ENCODE results near the gene EFCAB6. TPM values are rescaled to one million over a fixed set of nuclear protein-coding genes. Genes with fewer than 3 reads are reported as not detected.

Gene EFCAB6
- total and polyA plus RNA-seq, 10 of the 15 experiments (the other 5 are each of a cell fraction or from before 2014, with no cell fraction given), result 0.05 to 0.42 (median 0.19) TPM

- FAIRE-seq (no peak), ATAC-seq (no peak), DNase-seq (ENCODE audit: low read depth, low spot score) (no peak)
- in situ Hi-C loops (cut with MboI) (loop anchor here (10.0 kb wide), 1 partner anchor 427 kb away; no protein-coding TSS in a partner anchor), intact Hi-C loops (cut with micrococcal nuclease; ENCODE audit: unreplicated experiment) (no loop called here)
- ChIA-PET RAD21 (ENCODE audit: unreplicated experiment) (interaction anchor here (1.1 kb wide), 1 partner anchor 10 kb away, joined by 3 read pairs; the partner anchor contains the start of gene EFCAB6), SMC1A (ENCODE audit: uncharacterized antibody, unreplicated experiment) (no interaction called here), CTCF (no interaction called here), POLR2A (no interaction called here)
- H3K79me2 ChIP-seq (ENCODE audit: control insufficient read depth, insufficient read depth, low read length), result no peaks in the 10 kb centered on the region
- no peaks in the 10 kb centered on the region for H3K9me3 ChIP-seq (replicated peaks; ENCODE audit: control insufficient read depth, insufficient read depth, low read length)
- no TSS peak for BruUV-seq (replicated peaks)
- 25% methylated on average over 22 of the region's 22 CpGs for WGBS (ENCODE audit: insufficient coverage, insufficient replicate concordance, low lambda C conversion rate, missing lambda C conversion rate)
- H2AFZ ChIP-seq (ENCODE audit: control insufficient read depth, low read depth, low read length), result no peak overlapping the region
- H3K9ac ChIP-seq (ENCODE audit: control insufficient read depth, insufficient read depth, low read length), result no peak overlapping the region
- no peak overlapping the region for H3K27ac ChIP-seq (ENCODE audit: control insufficient read depth, insufficient read depth)
- TF ChIP-seq DPF2 (IDR thresholded peaks at IDR 0.05) (no peak), MXI1 (IDR thresholded peaks at IDR 0.05; ENCODE audit: low read depth, low read length) (no peak), RFX5 (IDR thresholded peaks at IDR 0.05; ENCODE audit: low read depth, low read length) (no peak), EP300 (IDR thresholded peaks at IDR 0.05; ENCODE audit: borderline replicate concordance in 1 of 2, control insufficient read depth in 1 of 2, low read depth in 2 of 2, low read length in 2 of 2) (no peak), E4F1 (IDR thresholded peaks at IDR 0.05; ENCODE audit: borderline replicate concordance, partially characterized antibody) (no peak)
- H3K36me3 ChIP-seq (ENCODE audit: control insufficient read depth in 2 of 2, insufficient read depth in 2 of 2, low read length in 1 of 2), result no peaks in the 10 kb centered on the region
- no peak overlapping the region for H3K4me2 ChIP-seq (ENCODE audit: control insufficient read depth, insufficient read depth)
- no peaks in the 10 kb centered on the region; a peak in 1 of 4 replicates for H3K27me3 ChIP-seq (replicated peaks in 1 of 2; ENCODE audit: control insufficient read depth in 2 of 2, insufficient read depth in 2 of 2, low read length in 1 of 2)
- H3K4me3 ChIP-seq, result no peak overlapping the region
- no peaks in the 10 kb centered on the region for H3K4me1 ChIP-seq (ENCODE audit: control insufficient read depth, insufficient read depth, low read length)
- H4K20me1 ChIP-seq (ENCODE audit: control insufficient read depth, insufficient read depth), result no peaks in the 10 kb centered on the region
These were observed 9.7 kb upstream of the EFCAB6 start for GRCh38 chr22:43821606-43822425.

All from GM12878 (cell line).